GM18861 (cell line): Measurements from ENCODE around the gene LPAR1.
"Not testable (repeated sequence)": the region's sequence is repeated elsewhere in the genome, so short reads cannot be mapped to it uniquely, and the experiment has no call there.

Source experiments
- ATAC-seq: cut with Tn5 transposase; IDR thresholded peaks from one replicate; pipeline ENCODE4 v1.9.1; 2021; ENCODE audit not compliant: unreplicated experiment

LPAR1 gene

GRCh38 chr9:110890416-110890815, 147.9 kb downstream of the LPAR1 start:
- no peak for ATAC-seq

- ATAC-seq, result no peak
Observed at GRCh38 chr9:110887276-110887675, 151.0 kb downstream of the LPAR1 start.

DNA sequence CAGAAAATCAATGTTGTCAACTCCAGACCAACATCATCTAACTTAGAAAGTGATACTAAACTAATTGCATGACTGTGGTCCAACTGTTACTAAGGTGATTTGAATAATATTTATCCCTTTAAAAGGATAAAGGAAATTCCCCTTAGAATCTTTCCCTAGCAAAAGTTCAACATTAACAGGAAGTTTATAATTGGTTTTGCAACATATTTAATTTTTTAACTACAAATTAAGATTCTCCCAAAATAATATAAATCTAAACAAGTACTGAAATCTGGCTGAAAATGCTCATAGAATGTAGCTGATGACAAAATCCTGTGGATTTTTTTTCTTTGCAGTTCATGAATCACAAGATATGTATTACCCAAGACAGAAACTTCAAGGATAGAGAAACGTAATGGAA, 151.4 kb downstream of the LPAR1 start:
- ATAC-seq, result no peak

GRCh38 chr9:110880189-110880588, 158.1 kb downstream of the LPAR1 start:
- ATAC-seq, result no peak

DNA sequence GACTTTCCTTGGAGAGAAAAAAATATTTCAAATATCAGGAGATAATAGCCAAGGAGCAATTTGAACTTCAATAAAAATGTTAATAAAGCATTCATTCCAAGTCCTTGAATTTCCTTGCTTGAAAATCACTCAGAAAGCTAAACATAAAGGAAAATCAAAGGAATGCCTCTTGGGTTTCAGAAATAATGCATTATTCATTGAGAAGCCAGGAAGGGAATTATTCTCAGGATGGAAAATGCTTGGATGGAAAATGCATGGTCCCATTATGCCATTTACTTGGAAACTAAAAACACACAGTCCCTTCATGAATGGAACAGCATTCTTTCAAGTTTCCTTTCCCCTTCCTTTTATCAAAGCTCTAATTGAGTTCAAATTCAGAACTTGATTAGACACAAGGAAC, 160.9 kb downstream of the LPAR1 start:
- no peak for ATAC-seq

- ATAC-seq, result no peak
Observed at GRCh38 chr9:110876929-110877328, 161.3 kb downstream of the LPAR1 start.

DNA sequence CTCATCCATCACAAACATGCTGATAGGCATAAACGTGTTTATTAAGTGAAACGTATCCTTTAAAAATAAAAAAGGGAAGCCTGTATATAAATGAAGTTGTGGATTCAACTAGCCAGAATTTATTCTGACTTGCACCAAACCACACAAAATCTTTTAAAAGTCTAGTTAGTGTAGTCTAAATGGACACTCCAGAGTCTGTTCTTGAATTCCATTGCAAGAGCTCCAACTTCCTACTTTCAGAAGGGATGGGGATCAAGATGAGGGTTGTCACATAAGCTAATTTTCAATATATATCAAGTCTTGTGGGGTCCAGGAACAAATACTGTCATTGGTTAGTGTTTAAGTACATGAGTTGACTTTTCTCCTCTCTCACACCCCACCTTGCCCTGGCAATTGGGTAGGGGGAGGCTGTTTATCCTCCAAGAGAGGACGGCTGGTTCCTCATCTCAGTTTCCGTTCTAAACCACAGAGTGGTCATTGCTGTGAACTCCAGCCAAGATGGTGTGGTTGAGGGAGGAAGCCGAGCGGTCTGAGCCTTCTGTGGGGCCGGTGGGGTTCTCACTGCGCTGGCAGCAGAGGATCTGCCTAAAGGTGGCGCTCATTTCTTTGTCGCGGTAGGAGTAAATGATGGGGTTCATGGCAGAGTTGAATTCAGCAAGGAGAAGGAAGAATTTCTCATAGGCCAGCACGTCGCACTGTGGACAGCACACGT, 163.2 kb downstream of the LPAR1 start:
- ATAC-seq, result peak; percentile 70

DNA sequence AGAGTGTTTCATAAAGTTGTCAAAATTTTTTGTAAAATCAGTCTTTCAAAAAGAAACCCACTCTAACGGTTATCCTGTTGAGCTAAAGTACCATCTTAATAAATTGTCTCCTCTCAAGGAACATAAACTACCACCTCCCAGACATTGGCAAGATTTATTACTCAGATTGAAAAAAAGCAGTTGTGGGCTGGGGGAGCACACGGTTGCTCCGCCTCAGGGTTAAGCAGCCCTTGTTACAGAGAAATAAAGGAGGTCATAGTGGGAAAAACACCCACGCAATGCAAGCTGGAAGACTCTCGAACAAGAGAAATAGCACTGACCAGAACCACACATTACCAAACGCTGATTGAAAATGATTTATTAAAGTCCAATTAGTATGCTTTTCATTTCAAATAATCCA, 165.3 kb downstream of the LPAR1 start:
- no peak for ATAC-seq

DNA sequence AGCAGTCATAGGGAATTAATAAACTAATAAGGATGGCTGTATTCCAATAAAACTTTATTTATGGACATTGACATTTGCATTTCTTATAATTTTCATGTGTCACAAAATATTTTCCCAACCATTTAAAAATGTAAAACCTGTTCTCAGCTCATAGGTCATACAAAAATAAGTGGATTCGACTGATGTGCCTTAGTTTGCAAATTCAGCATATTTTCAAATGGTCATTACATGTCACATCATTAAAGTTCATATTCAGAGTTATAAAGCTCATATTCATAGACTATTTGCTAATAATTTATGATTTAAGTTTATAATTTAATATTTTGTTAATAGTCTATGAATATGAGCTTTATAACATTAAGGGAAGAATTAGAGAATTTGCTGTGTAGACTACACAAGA, 166.5 kb downstream of the LPAR1 start:
- no peak for ATAC-seq

DNA sequence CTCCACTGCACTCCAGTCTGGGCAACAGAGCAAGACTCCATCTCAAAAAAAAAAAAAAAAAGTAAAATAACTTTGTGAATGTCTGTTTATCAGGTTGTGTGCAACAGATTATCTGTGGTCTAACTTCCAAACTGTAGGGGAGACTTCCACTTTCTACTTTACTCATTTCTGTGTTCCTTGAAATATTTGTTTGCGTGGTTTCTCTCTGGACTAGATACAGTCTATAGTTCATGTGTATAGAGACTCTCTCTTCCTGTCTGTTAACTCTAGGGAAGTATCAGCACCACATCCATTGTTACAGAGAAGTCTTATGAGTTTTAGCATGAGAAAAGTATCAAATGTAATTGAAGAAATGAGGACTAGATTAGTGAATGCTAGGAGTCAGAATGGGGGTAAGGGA, 168.3 kb downstream of the LPAR1 start:
- ATAC-seq, result no peak

DNA sequence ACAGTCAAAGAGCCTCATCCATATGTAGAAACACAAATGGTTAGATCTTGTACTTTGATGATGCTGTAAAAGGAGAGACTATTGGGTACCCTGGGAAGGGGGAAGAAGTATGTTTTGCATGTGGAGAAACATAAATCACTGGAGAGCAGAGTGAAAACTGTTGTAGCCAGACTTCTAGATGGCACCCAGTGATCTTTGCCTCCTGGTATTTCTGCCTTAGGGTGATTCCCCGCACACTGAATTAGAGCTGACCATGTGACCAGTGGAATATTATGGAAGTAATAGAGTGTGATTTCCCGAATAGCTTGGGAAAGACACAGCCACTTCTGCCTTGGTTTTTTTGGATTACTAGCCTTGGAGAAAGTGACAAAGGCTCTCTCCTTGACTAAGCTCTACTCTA, 174.3 kb downstream of the LPAR1 start:
- no peak for ATAC-seq

- not testable (repeated sequence) for ATAC-seq
Observed at GRCh38 chr9:110861370-110862110, 176.7 kb downstream of the LPAR1 start.

DNA sequence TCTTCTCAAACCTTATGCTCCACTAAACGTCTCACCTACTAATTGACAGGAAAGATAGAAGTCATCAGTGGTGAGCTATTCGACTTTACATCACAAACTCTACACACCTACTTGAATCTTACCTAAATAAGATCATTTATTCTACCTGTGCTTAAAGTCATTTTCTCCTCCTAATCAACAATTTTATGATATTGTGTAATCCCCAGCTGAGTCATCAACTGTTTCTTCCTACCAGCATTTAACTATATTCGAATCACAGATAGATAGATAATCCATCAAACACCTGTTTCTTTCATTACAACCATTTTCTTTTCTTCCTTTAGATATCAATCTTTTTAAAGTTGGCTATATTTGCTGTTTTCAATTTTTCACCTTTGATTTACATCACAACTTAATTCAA, 181.5 kb downstream of the LPAR1 start:
- ATAC-seq, result no peak

- ATAC-seq, result no peak
Observed at GRCh38 chr9:110850401-110851135, 187.7 kb downstream of the LPAR1 start.

- no peak for ATAC-seq
Observed at GRCh38 chr9:110847671-110848070, 190.6 kb downstream of the LPAR1 start.

DNA sequence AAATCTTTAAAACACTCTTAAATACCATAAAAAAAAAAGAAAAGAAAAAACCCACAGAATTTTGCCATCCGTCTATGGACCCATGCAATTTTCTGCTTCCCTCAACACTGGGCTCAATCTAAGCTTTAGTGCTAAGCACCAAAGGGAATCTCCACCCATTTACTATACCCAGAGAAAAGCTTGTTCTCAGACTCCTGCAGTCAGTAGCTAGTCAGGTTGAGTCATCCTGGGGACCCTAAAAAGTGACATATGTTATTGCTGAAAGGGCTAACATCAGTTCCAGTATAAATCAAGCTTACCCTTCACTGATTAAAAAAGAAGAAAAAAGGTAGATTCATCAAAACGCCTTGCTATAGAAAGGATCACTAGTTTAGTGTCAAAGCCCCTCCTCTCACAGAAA, 192.1 kb downstream of the LPAR1 start:
- ATAC-seq, result no peak

DNA sequence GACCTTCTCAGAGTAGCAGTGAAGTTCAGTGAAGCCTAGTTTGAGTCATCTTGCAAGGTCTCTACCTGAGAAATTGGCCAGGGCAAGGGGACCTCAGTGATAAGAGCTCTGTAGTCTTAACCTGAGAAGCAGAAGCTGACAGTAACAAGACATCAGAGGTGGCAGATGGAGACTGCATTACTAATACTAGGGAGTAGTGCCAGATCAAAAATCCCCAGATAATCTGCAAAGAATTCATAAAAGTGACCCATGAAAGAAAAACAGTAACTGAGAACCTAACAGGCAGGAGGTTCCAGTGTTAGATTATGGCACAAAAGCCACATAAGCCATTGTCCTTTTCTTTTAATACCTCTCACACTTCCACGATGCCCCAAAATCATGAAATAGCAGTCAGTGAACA, 194.1 kb downstream of the LPAR1 start:
- ATAC-seq, result no peak

GRCh38 chr9:110842986-110843385, 195.3 kb downstream of the LPAR1 start:
- no peak for ATAC-seq

GRCh38 chr9:110842169-110842568, 196.1 kb downstream of the LPAR1 start:
- ATAC-seq, result no peak

DNA sequence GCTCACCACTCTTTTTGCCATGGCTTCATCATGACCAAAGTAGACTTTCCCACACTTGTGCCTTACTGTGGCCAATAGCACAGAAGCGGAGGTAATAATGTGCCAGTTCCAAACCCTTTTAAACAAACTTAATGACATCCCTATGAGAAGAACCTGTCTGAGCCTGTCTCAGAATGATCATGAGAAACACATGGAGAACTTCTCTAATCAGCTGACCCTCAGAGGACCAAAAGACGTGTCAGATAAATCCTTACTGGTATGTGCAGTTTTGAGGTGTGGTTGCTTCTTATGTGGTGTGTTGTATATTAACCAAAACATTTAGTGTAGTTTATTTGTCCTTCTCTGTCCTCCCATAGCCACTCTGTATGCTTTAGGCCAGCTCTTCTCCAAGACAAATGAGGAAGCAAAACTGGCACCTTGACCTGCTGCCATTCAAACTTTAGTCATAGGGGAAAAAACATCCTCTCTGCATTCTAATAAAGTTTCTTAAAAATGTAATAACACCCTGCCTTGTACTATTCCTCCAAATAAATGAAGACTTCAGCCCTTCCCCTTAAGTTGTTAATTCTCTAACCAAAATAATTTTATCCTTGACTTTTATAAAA, 200.8 kb downstream of the LPAR1 start:
- peak; percentile 84 for ATAC-seq

GRCh38 chr9:110835859-110836271, 202.4 kb downstream of the LPAR1 start:
- ATAC-seq, result no peak

DNA sequence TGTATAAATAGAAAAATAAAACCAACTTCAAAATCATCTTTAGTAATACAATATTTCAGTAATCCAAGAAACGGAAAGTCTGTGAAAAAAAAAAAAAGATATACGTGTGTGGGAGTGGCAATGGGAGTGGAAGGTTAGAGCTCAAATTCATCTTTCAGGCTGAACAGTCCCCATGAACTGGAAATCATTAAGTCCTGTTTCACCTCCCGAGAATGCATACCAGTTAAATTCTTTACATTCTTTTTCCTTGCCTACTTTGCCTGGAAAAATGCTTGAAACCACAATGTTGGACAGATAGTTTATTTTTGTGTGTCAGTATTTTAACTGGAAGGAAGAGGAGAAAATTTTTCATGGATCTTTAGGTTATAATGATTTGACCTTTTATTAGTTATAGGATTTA, 202.9 kb downstream of the LPAR1 start:
- ATAC-seq, result no peak
